HG03025 (cell line): ENCODE data around the gene COL16A1.

ENCODE experiments used
- ATAC-seq: cut with Tn5 transposase; IDR thresholded peaks from one replicate; pipeline ENCODE4 v1.9.1; 2021; ENCODE audit warnings: mild to moderate bottlenecking, moderate library complexity; ENCODE audit not compliant: unreplicated experiment, low FRiP score

COL16A1 gene

GRCh38 chr1:31651766-31652165 lies 52.1 kb downstream of the COL16A1 start:
- no peak for ATAC-seq

DNA sequence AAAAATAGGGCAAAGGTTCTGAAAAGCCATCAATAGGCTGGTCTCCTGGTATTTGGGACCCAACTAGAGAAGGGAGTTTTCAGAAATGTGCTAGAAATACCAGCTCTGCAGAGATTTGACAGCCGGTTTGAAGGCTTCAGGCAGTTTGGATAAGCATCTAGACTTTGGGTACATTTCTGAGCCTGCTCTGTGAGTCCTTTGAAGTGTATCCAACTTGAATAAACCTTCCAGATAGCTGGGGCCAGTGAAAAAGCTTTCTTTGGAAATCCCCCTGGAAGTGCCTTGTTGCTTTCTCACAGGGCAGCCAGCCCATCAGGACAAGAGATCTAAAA lies 52.8 kb downstream of the COL16A1 start:
- ATAC-seq, result no peak

DNA sequence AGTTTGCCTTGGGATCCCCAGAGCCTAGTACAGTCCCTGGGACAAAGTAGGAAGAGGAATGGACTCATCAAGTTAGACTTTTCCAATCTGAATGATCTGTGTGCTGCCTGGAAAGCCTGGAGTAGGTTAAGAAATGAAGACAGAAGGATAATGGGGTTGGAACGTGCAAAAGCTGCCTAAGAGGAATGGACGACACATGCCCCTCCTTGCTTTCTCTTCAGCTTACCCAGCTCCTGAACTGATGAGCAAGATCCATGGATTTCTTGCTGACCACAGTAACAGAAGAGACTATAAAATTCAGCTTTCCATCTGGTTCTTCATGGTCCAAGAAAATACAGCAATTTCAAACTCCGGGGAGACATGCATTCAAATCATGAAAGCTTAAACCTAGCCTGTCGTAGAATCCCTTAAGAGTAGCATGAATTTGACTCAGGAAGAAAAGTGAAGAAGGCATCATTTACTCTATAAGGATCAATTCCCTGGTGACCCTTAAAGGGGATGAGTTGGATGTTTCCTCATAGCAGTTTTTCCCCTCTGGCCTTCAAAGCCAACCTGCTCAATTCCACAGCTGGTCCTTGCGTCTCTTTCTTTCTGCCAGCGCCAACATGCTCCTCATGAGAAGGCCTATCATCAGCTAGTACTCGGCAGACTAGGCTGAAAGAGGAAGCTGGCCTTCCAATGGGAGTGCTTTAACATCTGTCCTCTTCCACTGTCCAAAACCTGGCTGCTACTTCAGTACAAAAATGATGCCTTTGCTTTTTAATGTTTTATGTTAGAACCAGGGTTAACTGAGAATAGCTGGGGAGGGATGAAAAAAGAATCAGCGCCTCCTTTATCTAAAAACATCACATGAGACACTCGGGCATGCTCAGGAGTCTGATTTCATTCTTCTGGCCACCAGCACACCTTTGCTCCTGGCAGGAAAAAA lies 53.4 kb downstream of the COL16A1 start:
- ATAC-seq, result no peak

GRCh38 chr1:31648641-31649357 lies 55.0 kb downstream of the COL16A1 start:
- ATAC-seq, result no peak

DNA sequence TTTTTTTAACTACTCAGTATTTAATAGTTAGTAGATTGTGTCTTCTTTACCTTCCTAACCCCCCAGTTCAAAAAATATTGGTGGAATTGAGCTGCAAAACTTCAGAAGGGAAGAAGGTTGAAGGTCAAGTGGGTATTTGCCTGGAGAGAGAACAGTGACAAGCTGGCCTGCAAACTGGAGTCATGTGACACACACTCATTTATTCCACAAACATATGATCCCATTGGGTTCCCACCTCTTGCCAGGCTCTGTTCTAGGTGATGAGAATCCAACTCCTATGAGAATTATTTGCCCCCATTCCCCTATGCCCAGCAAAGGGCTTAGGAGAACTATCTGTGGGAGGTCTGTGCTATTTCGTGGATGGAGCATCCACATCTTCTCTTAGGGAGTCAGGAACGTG lies 55.6 kb downstream of the COL16A1 start:
- ATAC-seq, result no peak

DNA sequence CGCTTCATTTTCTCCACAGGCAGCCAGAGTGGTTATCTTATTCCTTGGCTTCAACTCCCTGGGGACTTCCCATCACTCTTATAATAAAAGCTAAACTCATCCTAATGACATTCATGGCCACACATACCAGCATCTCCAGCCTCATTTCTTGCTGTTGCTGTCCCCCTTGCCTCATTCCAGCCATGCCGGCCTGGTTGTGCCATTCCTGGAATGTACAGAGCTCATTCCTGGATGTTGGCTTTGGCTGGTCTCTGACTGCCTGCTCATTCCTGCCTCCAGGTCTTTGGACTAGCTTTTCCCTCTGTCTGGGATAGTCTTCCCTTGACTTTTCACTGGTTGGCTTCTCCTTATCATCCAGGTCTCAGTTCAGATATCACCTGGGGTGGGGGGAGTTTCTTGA lies 56.7 kb downstream of the COL16A1 start:
- no peak for ATAC-seq

DNA sequence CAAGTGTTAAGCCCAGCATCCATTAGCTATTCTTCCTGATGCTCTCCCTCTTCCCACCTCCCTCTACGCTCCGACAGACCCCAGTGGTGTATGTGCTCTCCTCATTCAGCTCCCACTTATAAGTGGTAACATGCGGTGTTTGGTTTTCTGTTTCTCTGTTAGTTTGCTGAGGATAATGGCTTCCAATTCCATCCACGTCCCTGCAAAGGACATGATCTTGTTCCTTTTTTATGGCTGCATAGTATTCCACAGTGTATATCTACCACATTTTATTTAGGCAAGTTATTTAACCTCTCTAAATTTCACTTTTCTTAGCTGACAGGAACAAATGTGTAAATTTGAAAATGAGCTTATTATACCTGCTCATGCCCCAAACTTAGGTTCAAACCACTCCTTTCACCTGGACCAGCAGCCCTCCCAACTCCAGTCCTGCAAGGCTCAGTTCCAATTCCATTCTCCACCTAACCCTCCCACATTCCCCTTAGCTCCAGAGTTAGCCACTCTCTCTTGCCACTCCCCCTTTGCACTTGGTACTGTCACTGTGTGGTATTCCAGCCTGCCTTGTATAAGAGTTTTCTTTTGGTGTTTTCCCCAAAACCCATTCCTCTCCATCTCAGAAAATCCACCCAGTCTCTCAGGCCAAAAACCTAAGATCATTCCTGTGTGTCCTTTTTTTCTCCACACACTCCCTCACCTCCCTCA lies 57.4 kb downstream of the COL16A1 start:
- ATAC-seq, result no peak

GRCh38 chr1:31645274-31645568 lies 58.6 kb downstream of the COL16A1 start:
- ATAC-seq, result no peak

DNA sequence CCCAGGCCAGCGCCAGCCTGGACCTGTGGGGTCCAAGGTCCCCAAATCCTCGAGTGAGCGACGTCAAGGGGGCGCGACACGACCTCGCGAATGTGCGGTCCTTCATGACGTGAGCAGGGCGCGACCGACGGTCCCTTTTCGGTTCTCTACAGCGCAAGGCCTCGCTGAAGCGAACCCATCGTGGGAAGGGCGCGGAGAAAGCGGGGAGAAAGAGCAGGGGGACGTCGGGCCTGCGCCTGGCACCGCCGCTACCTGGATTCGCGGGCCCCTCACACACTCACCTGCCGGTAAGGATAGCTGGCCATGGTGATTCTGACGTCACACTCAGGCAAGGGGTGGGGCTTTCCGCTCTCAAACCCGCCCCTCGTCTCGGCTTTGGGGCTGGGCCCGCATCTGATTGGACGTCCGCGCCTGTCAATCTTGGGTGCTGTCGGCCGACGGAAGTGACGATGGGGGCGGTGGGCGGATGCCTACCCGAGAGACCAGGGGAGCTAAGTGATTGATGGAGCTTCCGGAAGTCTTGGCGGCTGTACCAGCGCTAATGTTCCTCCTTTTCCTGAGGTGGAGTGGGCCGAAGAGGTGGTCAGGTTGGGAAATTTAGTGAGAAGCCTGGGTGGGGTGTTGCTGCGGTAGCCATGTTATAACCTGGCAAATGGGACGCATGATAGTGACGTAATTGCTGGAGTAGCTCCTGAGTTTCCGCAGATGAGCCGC lies 59.1 kb downstream of the COL16A1 start, which contains the start of gene PEF1:
TSS of gene PEF1 (minus strand) at position 317 of the 714 bp plus-strand sequence. CDS start at position 305, 12 bp downstream.
- peak; percentile 89 for ATAC-seq

DNA sequence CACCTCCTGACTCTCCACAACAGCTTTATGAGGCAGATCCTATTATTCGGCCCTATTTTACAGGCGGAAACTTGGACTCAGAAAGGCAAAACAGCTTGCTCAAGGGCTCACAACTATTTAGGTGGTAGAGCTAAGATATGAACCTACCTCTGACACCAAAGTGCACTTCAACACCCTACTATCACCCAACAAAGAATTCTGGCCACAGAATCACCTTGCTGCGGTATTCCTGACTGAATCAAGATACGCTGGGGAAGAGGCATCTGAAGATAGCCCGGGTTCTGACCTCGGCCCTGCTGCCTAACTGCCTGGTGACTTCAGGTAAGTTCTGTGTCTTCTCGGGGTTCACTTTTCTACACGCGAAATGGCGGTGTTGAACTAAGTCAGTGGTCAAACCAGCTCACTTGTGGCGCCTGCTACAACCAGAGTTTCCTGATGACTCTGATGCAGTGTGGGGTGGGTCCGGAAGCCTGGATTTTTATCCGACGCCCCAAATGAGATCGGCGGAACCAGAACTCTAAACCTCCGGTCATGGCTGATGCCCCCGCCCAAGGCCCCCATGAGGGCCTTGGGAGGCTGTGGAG lies 59.7 kb downstream of the COL16A1 start:
- ATAC-seq, result peak; percentile 3

DNA sequence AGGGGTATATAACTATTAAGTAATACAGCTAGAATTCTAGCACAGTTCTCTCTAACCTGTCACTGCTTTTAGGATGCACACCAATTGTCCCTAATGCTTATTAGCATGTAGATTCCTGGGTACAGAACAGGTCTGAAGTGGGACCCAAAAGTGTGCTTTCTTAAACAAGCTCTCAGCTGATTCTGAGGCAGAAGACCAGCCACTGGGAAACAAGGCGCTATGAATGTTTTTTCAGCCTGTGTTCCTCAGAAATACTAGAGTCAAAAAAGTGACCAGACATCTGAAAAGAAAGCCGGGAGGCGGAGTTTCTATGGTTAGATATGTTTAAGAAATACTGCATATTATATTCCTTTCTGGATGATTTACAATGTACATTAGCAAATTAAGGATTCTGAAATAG lies 60.9 kb downstream of the COL16A1 start:
- no peak for ATAC-seq

- ATAC-seq, result no peak
Observed at GRCh38 chr1:31642366-31642765, 61.5 kb downstream of the COL16A1 start.

DNA sequence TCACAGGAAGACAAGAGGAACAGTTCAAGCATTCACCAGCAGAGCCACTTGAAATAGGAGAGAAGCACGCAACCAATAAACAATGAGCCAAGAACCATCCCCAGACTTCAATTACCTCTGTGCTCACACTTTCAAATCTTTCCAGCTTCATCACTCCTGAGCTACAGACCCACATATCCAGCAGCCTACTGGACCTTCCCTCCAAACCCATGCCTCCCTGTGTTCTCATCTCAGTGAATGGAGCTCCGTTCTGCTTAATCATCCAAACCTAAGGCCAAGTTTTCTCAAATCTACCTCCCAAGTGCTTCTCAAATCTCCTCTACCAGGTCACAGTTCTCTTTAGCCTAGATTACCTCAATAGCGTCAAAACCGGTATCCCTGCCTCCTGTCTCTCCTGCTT lies 62.9 kb downstream of the COL16A1 start:
- no peak for ATAC-seq

DNA sequence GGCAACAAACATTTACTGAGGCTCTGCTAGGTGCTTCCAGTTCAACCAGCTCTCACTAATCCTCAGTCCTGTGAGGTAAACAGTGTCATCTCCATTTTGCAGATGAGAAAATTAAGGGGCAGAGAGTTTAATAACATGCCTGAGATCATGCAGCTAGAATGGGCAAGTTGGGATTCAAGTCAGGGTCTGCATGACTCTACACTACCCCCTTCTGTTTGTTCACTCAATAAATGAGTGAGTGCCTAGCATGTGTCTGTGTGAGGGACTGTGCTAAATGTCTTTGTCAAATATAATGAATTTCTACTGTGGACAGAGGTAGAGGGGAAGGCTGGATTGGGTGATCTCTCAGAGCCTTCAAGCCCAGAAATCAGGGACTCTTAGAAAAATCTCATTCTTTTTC lies 63.6 kb downstream of the COL16A1 start:
- no peak for ATAC-seq

- no peak for ATAC-seq
Observed at GRCh38 chr1:31639543-31639942, 64.3 kb downstream of the COL16A1 start.

GRCh38 chr1:31637915-31638673 lies 65.7 kb downstream of the COL16A1 start:
- ATAC-seq, result no peak

DNA sequence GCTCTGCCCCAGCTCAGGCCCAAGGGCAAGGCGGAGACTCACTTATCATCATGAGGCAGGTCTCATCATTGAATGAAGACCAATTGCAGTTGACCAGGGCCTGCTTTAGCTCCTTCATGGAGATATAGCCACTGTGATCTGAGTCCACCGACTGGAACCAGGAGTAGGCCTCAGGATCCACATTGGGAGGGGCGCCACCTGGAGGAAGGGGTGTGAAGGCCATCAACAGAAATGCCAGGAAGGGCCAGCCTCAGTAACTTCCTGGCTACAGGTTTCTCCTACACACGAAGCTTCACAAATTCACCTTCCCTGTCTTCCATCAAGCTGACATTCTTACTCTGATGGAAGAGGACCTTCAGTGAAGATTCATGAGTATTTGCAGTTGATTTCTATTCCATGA lies 70.7 kb downstream of the COL16A1 start:
- no peak for ATAC-seq

DNA sequence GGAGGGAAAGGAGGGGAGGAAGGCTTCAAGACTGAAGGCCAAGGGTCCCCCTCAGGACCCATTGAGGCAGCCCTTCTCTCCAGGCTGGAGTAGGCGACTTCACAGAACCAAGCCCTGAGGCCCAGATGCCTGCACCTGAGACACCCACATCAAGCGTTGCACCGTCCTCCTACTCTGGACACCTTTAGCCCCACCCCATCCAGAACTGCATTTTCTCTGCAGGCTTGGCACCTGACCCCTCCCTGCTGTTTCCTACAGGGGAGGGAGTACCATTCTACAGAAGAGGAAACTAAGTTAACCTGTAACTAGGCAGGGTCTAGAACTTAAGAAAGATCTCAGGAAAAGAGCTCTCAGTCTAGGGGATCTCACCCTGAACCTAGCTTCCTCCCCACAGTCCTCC lies 71.2 kb downstream of the COL16A1 start:
- ATAC-seq, result no peak

GRCh38 chr1:31628931-31629556 lies 74.8 kb downstream of the COL16A1 start:
- no peak for ATAC-seq
